A549 treated with CpdA at 1 μM for 4 hours (cell line): ENCODE measurements around the gene KIF3C. TPM values are rescaled to one million over a fixed set of nuclear protein-coding genes. Genes with fewer than 3 reads are reported as not detected.

Experiments
- total RNA-seq: library from RNA; stranded (reverse); fragments of 200-300 nt; extraction: Qiagen RNA extraction; gene quantifications from 5 replicates; pipeline ENCODE4 v1.2.3, GENCODE V29; 2022; ENCODE audit warnings: low read depth

The KIF3C gene
- total RNA-seq, result 40.6 to 56.4 TPM (median 52.0 TPM) in 5 replicates

DNA sequence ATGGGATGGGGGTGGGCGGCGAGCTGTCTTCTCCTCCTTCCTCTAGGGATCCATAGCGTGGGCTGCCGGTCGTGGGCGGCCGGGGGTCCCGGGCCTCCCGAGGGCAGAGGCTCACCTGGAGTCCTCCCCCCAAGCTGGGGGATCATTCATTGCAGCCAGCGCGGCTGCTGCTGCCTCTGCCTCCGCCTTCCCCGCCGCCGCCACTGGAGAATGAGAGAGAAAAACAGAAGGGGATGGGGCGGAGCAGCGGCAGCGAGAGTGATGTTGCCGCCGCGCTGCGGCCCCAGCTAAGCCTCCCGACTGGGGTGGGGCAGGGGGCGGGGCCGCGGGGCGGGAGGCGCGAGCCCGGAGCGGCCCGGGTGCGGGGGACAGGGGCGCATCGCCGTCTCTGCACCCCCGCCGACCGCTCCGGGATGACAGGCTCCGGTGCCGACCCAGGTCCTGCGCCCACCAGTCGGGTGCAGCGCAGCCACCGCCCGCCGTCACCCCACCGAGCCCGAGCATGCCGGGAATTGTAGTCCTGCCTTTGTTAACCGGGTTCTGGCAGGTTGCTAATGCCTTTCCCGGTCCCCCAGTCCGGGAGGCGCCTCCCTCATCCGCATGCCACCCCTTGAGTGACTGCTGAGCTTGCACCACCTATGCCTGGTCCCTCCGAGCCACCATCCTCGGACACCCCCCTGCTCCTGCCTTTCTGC is at the start of gene KIF3C:
Gene KIF3C (minus strand): TSS at position 225 of the 695 bp plus-strand sequence. CDS start 580 bp downstream, outside the sequence.

DNA sequence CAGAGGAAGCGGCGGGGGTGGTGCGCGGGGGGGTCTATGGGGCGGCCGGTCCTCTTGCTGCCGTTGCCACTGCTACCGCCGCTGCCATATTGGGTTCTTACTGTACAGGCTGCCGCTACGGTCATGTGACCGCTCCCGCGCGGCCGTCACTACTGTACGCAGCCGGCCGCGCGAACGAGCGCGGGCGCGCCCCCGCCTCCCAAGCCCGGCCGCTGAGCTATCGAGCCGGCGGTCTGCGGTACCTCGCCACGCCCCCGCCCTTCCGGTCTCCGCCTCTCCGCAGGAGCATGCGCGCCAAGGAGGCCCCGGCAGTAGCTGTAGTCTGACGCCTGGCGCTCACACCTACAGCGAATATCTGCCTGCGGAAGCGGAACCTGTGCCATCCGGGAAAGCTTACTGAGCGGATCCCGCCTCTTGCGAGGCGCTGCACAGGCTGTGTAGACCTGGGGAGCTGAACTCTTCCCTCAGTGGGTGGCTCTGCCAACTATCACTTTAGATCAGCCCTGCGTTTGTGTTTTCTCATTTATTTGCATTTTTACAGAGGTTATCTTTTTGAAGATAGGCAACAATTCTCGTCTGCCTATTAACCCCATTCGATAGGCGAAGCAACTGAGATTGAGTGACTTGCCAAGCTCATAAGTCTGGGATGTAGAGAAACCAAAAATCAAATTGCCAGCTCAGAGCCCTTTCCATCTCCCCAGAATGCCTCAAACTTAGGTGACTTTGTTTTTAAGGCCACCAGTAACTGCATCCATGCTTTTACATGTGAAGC is 103.8 kb downstream of the KIF3C start, which contains the start of gene ASXL2:
Gene ASXL2 (minus strand): TSS at position 127 of the 772 bp plus-strand sequence. CDS start 265 bp downstream, outside the sequence.

Other genes with a start within 250 kb of the KIF3C start
- 10.9 to 15.9 TPM (median 14.6 TPM) in 5 replicates for gene ASXL2, start 104.0 kb downstream of the KIF3C start, total RNA-seq
- gene RAB10, start 51.6 kb upstream of the KIF3C start, total RNA-seq, result 287 to 392 TPM (median 326 TPM) in 5 replicates
- 7.5 to 9.7 TPM (median 7.6 TPM) in 5 replicates for gene GAREM2, start 190.6 kb upstream of the KIF3C start, total RNA-seq